Measurements from ENCODE around the gene OR5H6.

GRCh38 chr3:98272126-98272525 lies 8.1 kb downstream of the OR5H6 start:
- no peak for TF ChIP-seq CTCF (optimal IDR thresholded peaks at IDR 0.05 in 1 of 3, IDR thresholded peaks at IDR 0.05 in 1 of 3, conservative IDR thresholded peaks at IDR 0.05 in 1 of 3; ENCODE audit: extremely low read depth in 1 of 3, insufficient read depth in 2 of 3, low read length in 3 of 3)
- no peak for TF ChIP-seq EZH2 (IDR thresholded peaks at IDR 0.05; ENCODE audit: low read length)
